ENCODE measurements around the gene HOXB2.

Gene HOXB2

DNA sequence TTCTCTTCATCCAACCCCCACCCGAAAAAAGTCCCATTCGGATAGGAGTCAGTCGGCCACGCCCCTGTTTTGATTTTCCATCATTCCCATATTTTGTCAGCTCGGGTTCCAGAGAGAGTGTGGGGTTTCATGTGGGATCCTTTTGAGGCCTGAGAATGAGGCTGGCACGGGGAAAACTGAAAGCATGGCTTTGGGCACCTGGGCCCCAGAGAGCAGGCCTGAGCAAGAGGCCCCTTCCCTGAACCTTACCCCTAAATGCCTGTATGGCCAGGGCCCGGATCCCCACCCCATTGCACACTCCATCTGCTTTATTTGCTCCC lies 37.8 kb upstream of the HOXB2 start:
- Histone ChIP-seq H3K27me3 (ENCODE audit: insufficient read depth, low read length) (0 out of 2 replicates have a peak, but pooled peaks cover 6% of the 10 kb centered on the region), H3K36me3 (ENCODE audit: insufficient read depth, low read length) (no peaks in the 10 kb centered on the region), H3K27ac (ENCODE audit: low read depth, low read length, poor library complexity, severe bottlenecking) (no peak overlapping the region), H3K4me3 (ENCODE audit: low read depth, low read length, poor library complexity, severe bottlenecking) (no peak overlapping the region), H3K4me1 (ENCODE audit: insufficient read depth, low read length, severe bottlenecking) (peaks cover 7% of the 10 kb centered on the region), H3F3A (ENCODE audit: insufficient read depth, low read length) (no peaks in the 10 kb centered on the region), H3K9me2 (ENCODE audit: low read depth, low read length) (no peaks in the 10 kb centered on the region), H3K9ac (ENCODE audit: low read length) (no peak overlapping the region), H3K79me2 (ENCODE audit: insufficient read depth, low read length) (no peaks in the 10 kb centered on the region), H2AFZ (ENCODE audit: low read length) (no peak overlapping the region), H3K9me3 (ENCODE audit: low read length) (no peaks in the 10 kb centered on the region), H4K20me1 (ENCODE audit: insufficient read depth, low read length) (no peaks in the 10 kb centered on the region), H3K4me2 (ENCODE audit: low read length) (no peak overlapping the region)
- no peak for TF ChIP-seq EZH2 (IDR thresholded peaks at IDR 0.05; ENCODE audit: borderline replicate concordance, low read length)
- TF ChIP-seq, protein P1, sequence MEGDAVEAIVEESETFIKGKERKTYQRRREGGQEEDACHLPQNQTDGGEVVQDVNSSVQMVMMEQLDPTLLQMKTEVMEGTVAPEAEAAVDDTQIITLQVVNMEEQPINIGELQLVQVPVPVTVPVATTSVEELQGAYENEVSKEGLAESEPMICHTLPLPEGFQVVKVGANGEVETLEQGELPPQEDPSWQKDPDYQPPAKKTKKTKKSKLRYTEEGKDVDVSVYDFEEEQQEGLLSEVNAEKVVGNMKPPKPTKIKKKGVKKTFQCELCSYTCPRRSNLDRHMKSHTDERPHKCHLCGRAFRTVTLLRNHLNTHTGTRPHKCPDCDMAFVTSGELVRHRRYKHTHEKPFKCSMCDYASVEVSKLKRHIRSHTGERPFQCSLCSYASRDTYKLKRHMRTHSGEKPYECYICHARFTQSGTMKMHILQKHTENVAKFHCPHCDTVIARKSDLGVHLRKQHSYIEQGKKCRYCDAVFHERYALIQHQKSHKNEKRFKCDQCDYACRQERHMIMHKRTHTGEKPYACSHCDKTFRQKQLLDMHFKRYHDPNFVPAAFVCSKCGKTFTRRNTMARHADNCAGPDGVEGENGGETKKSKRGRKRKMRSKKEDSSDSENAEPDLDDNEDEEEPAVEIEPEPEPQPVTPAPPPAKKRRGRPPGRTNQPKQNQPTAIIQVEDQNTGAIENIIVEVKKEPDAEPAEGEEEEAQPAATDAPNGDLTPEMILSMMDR (IDR thresholded peaks at IDR 0.05; ENCODE audit: low read length): no peak

DNA sequence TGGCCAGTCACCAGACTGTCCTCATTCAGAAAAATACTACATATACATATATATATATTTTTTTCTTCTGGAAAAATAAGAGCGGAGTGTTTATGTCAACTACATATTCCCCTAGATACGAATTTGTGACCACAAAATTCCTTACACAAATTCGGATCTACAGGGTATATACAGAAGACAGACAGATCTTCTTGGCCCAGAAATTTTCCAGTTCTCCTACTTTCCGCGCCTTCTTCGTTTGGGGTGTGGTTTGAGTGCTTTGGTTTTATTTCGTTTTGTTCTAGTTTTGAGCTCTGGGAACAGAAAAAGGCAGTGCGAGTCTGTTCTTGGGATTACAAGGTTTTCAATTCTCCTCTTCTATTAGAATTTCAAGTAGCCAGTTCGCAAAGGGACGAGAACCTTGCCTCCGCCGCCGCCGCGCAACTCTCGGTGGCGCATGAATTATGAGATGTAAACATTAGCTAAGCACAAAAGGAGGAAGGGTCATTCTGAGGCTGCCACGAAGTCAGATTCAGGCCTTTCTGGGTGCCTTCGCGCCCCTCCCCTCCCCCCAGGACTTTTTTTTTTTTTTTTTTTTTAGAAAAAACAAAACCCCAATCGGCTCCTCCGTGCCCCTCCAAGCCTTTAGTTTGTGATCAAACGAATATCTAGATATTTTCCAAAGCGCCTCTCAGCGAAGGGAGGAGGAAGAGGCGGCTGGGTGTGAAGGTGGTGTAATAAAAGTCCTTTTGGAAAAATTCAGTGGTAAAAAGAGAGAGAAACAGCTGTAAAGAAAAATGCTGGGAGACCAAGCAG lies 35.0 kb upstream of the HOXB2 start:
- H3K27ac ChIP-seq (ENCODE audit: low read depth, low read length, poor library complexity, severe bottlenecking): no peak overlapping the region
- H3K9me2 ChIP-seq (ENCODE audit: low read depth, low read length): no peaks in the 10 kb centered on the region
- no peak overlapping the region for H3K4me3 ChIP-seq (ENCODE audit: low read depth, low read length, poor library complexity, severe bottlenecking)
- no peaks in the 10 kb centered on the region for H3K4me1 ChIP-seq (ENCODE audit: insufficient read depth, low read length, severe bottlenecking)
- H3K27me3 ChIP-seq (ENCODE audit: insufficient read depth, low read length): 0 out of 2 replicates have a peak, but pooled peaks cover 6% of the 10 kb centered on the region
- H3K9me3 ChIP-seq (ENCODE audit: low read length): no peaks in the 10 kb centered on the region
- H4K20me1 ChIP-seq (ENCODE audit: insufficient read depth, low read length): no peaks in the 10 kb centered on the region
- no peaks in the 10 kb centered on the region for H3F3A ChIP-seq (ENCODE audit: insufficient read depth, low read length)
- TF ChIP-seq, protein P1 (IDR thresholded peaks at IDR 0.05; ENCODE audit: low read length): no peak
- TF ChIP-seq EZH2 (IDR thresholded peaks at IDR 0.05; ENCODE audit: borderline replicate concordance, low read length): no peak
- H3K9ac ChIP-seq (ENCODE audit: low read length): no peak overlapping the region
- H3K4me2 ChIP-seq (ENCODE audit: low read length): no peak overlapping the region
- H3K79me2 ChIP-seq (ENCODE audit: insufficient read depth, low read length): no peaks in the 10 kb centered on the region
- no peak overlapping the region for H2AFZ ChIP-seq (ENCODE audit: low read length)
- no peaks in the 10 kb centered on the region for H3K36me3 ChIP-seq (ENCODE audit: insufficient read depth, low read length)

DNA sequence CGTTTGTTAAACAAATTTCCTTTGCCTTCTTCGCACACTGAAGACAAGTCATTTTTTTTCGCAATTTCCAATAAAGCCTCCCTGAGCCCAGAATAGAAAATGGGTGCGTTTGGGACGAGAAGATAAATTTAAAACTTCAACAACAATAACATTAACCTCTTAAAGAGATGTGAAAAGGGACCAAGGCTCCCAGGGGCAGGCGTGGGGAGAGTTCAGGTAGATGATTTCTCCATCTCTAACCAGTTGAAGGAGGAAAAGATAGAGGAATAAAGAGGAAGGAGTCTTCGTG lies 34.5 kb upstream of the HOXB2 start:
- Histone ChIP-seq H3K79me2 (ENCODE audit: insufficient read depth, low read length) (no peaks in the 10 kb centered on the region), H3K4me1 (ENCODE audit: insufficient read depth, low read length, severe bottlenecking) (no peaks in the 10 kb centered on the region), H3K4me2 (ENCODE audit: low read length) (no peak overlapping the region), H3K36me3 (ENCODE audit: insufficient read depth, low read length) (no peaks in the 10 kb centered on the region), H3F3A (ENCODE audit: insufficient read depth, low read length) (no peaks in the 10 kb centered on the region), H3K9ac (ENCODE audit: low read length) (no peak overlapping the region), H2AFZ (ENCODE audit: low read length) (no peak overlapping the region), H3K27me3 (ENCODE audit: insufficient read depth, low read length) (peaks cover 6% of the 10 kb centered on the region; the same call in 1 of the 2 replicates), H3K9me3 (ENCODE audit: low read length) (no peaks in the 10 kb centered on the region), H3K27ac (ENCODE audit: low read depth, low read length, poor library complexity, severe bottlenecking) (no peak overlapping the region), H3K9me2 (ENCODE audit: low read depth, low read length) (no peaks in the 10 kb centered on the region), H4K20me1 (ENCODE audit: insufficient read depth, low read length) (no peaks in the 10 kb centered on the region), H3K4me3 (ENCODE audit: low read depth, low read length, poor library complexity, severe bottlenecking) (no peak overlapping the region)
- TF ChIP-seq, protein P1 (IDR thresholded peaks at IDR 0.05; ENCODE audit: low read length): no peak
- TF ChIP-seq EZH2 (IDR thresholded peaks at IDR 0.05; ENCODE audit: borderline replicate concordance, low read length): no peak
